Fibroblast of lung (primary cell): Measurements from ENCODE around the gene GAS7. TPM values are rescaled to one million over a fixed set of nuclear protein-coding genes. Genes with fewer than 3 reads are reported as not detected.
A peak's percentile ranks its signal among the peaks of the same experiment; 100 is the strongest.

Source experiments
- DNase-seq, 2 donors: peaks; one replicate each; pipeline versions ENCODE4 v3.0.0 to v3.0.0-alpha.2; 2010; ENCODE audit warnings: low read depth in 2 of 2
- H2AFZ ChIP-seq: 2 replicates; pipeline ENCODE4 v1.5.1; 2012; ENCODE audit warnings: low read length, control low read depth, inconsistent platforms
- H3K27ac ChIP-seq: 2 replicates; pipeline ENCODE4 v1.5.1; 2011; ENCODE audit warnings: low read length, control low read depth; ENCODE audit not compliant: insufficient read depth
- H3K27me3 ChIP-seq: 2 replicates; pipeline ENCODE4 v1.5.1; 2011; ENCODE audit warnings: mild to moderate bottlenecking, low read length; ENCODE audit not compliant: control insufficient read depth, insufficient read depth
- H3K36me3 ChIP-seq: 2 replicates; pipeline ENCODE4 v1.5.1; 2011; ENCODE audit warnings: low read length; ENCODE audit not compliant: control insufficient read depth, insufficient read depth
- H3K4me1 ChIP-seq: 2 replicates; pipeline ENCODE4 v1.5.1; 2011; ENCODE audit warnings: low read length; ENCODE audit not compliant: control insufficient read depth, insufficient read depth; ENCODE audit errors: extremely low read depth
- H3K4me2 ChIP-seq: 2 replicates; pipeline ENCODE4 v1.5.1; 2011; ENCODE audit warnings: low read length, control low read depth; ENCODE audit not compliant: insufficient read depth; ENCODE audit errors: extremely low read depth
- H3K4me3 ChIP-seq, 4 experiments: fragments of 200-600 bp in 1 of 4; sonication (generic) in 1 of 4; replicated peaks in 1 of 4; 2 replicates each; pipeline ENCODE4 v1.5.1; 2011 to 2016; ENCODE audit warnings: low read length in 4 of 4, low read depth in 3 of 4, mild to moderate bottlenecking in 3 of 4, control low read depth in 2 of 4, inconsistent platforms in 1 of 4, mixed read lengths in 1 of 4; ENCODE audit not compliant: insufficient read depth in 1 of 4; ENCODE audit errors: control extremely low read depth in 1 of 4
- H3K79me2 ChIP-seq: 2 replicates; pipeline ENCODE4 v1.5.1; 2012; ENCODE audit warnings: mild to moderate bottlenecking, low read length, inconsistent platforms; ENCODE audit not compliant: control insufficient read depth, insufficient read depth
- H3K9ac ChIP-seq: 2 replicates; pipeline ENCODE4 v1.5.1; 2011; ENCODE audit warnings: mild to moderate bottlenecking, low read length, control low read depth; ENCODE audit not compliant: insufficient read depth
- H3K9me3 ChIP-seq: 2 replicates; pipeline ENCODE4 v1.5.1; 2012; ENCODE audit warnings: low read depth, low read length; ENCODE audit not compliant: control insufficient read depth, insufficient read depth
- H4K20me1 ChIP-seq: 2 replicates; pipeline ENCODE4 v1.5.1; 2011; ENCODE audit warnings: low read length; ENCODE audit not compliant: control insufficient read depth, insufficient read depth; ENCODE audit errors: extremely low read depth
- CTCF ChIP-seq, 2 donors: IDR thresholded peaks in 1 of 2; conservative IDR thresholded peaks in 1 of 2; 1 replicate in 1 of 2; 2 replicates in 1 of 2; pipeline ENCODE4 v1.5.1; 2011 to 2012; ENCODE audit warnings: low read length in 2 of 2, control low read depth in 1 of 2, inconsistent platforms in 1 of 2, low read depth in 1 of 2, mild to moderate bottlenecking in 1 of 2
- EZH2 ChIP-seq: IDR thresholded peaks from 2 replicates; pipeline ENCODE4 v1.5.1; 2012; ENCODE audit warnings: low read length, control low read depth, mild to moderate bottlenecking; ENCODE audit errors: missing control alignments
- polyA plus RNA-seq, 2 donors: library from polyadenylated mRNA; depleted of rRNA in 1 of 2; stranded (reverse) in 1 of 2; unstranded in 1 of 2; fragments of >200 nt; gene quantifications; 2 replicates each; pipeline ENCODE4 v1.2.1, GENCODE V29; 2011 to 2012; ENCODE audit warnings: missing spikeins in 1 of 2
- total RNA-seq: library from RNA; depleted of rRNA; stranded (reverse); fragments of >200 nt; gene quantifications from 2 replicates; pipeline ENCODE4 v1.2.1, GENCODE V29; 2014

GAS7 gene
- total and polyA plus RNA-seq, 2 donors (not counting 1 experiment from before 2014, with no cell fraction given) = 0.58 to 2.6 TPM

GRCh38 chr17:10210151-10210574 is 11.8 kb upstream of the GAS7 start:
- Histone ChIP-seq H3K27me3 (no peaks in the 10 kb centered on the region), H3K4me3 (no peak overlapping the region), H4K20me1 (no peaks in the 10 kb centered on the region), H3K4me2 (no peak overlapping the region), H3K79me2 (no peaks in the 10 kb centered on the region), H3K9ac (no peak overlapping the region), H3K36me3 (no peaks in the 10 kb centered on the region), H2AFZ (no peak overlapping the region), H3K9me3 (no peaks in the 10 kb centered on the region), H3K4me1 (no peaks in the 10 kb centered on the region), H3K27ac (no peak overlapping the region)
- peak; percentile 20 to 74 for DNase-seq
- no peak for TF ChIP-seq EZH2
- TF ChIP-seq CTCF (conservative IDR thresholded peaks at IDR 0.05 in 1 of 2, IDR thresholded peaks at IDR 0.05 in 1 of 2; ENCODE audit: low read depth in 1 of 2, low read length in 2 of 2) = no peak

GRCh38 chr17:10208604-10209193 is 10.3 kb upstream of the GAS7 start:
- TF ChIP-seq CTCF (conservative IDR thresholded peaks at IDR 0.05 in 1 of 2, IDR thresholded peaks at IDR 0.05 in 1 of 2; ENCODE audit: low read depth in 1 of 2, low read length in 2 of 2) (no peak), EZH2 (no peak)
- no peak overlapping the region for H2AFZ ChIP-seq
- DNase-seq = no peak
- no peaks in the 10 kb centered on the region for H4K20me1 ChIP-seq
- no peaks in the 10 kb centered on the region for H3K79me2 ChIP-seq
- no peaks in the 10 kb centered on the region for H3K27me3 ChIP-seq
- H3K4me3 ChIP-seq = no peak overlapping the region
- H3K9ac ChIP-seq = no peak overlapping the region
- no peaks in the 10 kb centered on the region for H3K36me3 ChIP-seq
- no peaks in the 10 kb centered on the region for H3K9me3 ChIP-seq
- H3K4me1 ChIP-seq = no peaks in the 10 kb centered on the region
- no peak overlapping the region for H3K27ac ChIP-seq
- H3K4me2 ChIP-seq = no peak overlapping the region

GRCh38 chr17:10207153-10207552 is 8.7 kb upstream of the GAS7 start:
- Histone ChIP-seq H3K36me3 (no peaks in the 10 kb centered on the region), H3K79me2 (no peaks in the 10 kb centered on the region), H3K4me2 (no peak overlapping the region), H2AFZ (no peak overlapping the region), H3K27me3 (no peaks in the 10 kb centered on the region), H3K9ac (no peak overlapping the region), H4K20me1 (no peaks in the 10 kb centered on the region), H3K9me3 (no peaks in the 10 kb centered on the region), H3K4me1 (no peaks in the 10 kb centered on the region), H3K27ac (no peak overlapping the region), H3K4me3 (no peak overlapping the region)
- no peak for DNase-seq
- TF ChIP-seq EZH2 (no peak), CTCF (conservative IDR thresholded peaks at IDR 0.05 in 1 of 2, IDR thresholded peaks at IDR 0.05 in 1 of 2; ENCODE audit: low read depth in 1 of 2, low read length in 2 of 2) (no peak)
